K562 treated with DMSO at 1 percent for 48 hours (cell line): Measurements from ENCODE around the gene TMEM266. TPM values are rescaled to one million over a fixed set of nuclear protein-coding genes. Genes with fewer than 3 reads are reported as not detected.

ENCODE experiments used
- total RNA-seq: library from RNA; unstranded; fragments of 300-600 nt; gene quantifications from 2 replicates; pipeline ENCODE4 v1.2.3, GENCODE V29; 2022; ENCODE audit warnings: low replicate concordance; ENCODE audit errors: extremely low read depth

Gene TMEM266, protein sequence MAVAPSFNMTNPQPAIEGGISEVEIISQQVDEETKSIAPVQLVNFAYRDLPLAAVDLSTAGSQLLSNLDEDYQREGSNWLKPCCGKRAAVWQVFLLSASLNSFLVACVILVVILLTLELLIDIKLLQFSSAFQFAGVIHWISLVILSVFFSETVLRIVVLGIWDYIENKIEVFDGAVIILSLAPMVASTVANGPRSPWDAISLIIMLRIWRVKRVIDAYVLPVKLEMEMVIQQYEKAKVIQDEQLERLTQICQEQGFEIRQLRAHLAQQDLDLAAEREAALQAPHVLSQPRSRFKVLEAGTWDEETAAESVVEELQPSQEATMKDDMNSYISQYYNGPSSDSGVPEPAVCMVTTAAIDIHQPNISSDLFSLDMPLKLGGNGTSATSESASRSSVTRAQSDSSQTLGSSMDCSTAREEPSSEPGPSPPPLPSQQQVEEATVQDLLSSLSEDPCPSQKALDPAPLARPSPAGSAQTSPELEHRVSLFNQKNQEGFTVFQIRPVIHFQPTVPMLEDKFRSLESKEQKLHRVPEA
- total RNA-seq: not detected in 2 replicates

GRCh38 chr15:76059320-76060117 is at the start of gene TMEM266:
Gene TMEM266 (plus strand): TSS chr15:76059985. CDS start chr15:76134264, 74,279 bp downstream.

DNA sequence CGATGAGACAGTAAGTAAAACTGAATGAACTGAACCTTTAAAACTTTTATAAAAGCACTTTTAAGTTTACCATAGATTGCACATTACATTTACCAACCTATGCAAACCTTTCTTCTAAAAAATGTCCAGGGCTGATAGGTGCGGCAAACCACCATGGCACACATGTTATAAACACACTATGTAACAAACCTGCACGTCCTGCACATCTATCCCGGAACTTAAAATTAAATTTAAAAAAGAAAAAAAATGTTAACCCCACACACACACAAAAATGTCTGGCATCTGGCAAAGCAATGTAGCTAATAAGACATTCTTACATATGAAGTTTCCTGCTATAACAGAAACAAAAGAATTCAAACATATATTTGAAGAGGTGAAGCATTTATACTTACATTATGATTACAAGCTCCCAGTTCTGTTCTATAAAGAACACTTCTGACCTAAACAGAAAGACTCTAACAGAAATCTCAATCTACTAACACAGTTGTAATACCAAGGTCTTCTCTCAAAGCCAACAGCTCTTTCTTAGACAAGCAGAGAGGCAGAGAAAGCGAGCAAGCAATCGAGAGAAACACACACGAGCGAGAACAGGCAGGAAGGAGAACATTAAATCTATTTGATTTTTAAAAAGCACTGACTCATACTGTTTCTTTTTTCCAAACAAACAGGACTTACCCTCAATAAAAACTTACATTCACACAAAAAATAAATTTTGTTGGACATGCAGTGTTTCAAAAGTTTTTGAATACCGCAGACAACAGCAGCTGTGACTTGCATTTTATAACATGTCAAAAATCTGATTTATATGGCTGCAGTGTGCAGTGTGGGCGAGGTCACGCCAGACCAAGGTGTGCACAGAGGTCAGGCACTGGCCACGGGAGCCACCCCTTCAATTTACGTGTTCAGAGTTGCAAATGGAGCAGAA is 47.9 kb upstream of the TMEM266 start, which contains the start of gene NRG4:
Gene NRG4 (minus strand): TSS at position 798 of the 925 bp plus-strand sequence. CDS start 1,194 bp downstream, outside the sequence.

Other genes with a start within 250 kb of the TMEM266 start
- gene UBE2Q2, start 216.5 kb upstream of the TMEM266 start, total RNA-seq: not detected in 2 replicates
- gene FBXO22, start 156.1 kb upstream of the TMEM266 start, total RNA-seq: not detected in 2 replicates
- gene NRG4, start 47.6 kb upstream of the TMEM266 start, total RNA-seq: not detected in 2 replicates